Trophoblast cell (in vitro differentiated cells and primary cell): Measurements from ENCODE around the gene ANXA6.

ENCODE experiments used
- DNase-seq, 2 donors: peaks; one replicate each; pipeline ENCODE4 v3.0.0-alpha.2; 2016
- H2AFZ ChIP-seq: 2 replicates; pipeline ENCODE4 v1.6.1; 2013; ENCODE audit warnings: low read length, moderate library complexity, mild to moderate bottlenecking; ENCODE audit not compliant: insufficient read depth, poor library complexity
- H2AK5ac ChIP-seq: 2 replicates; pipeline ENCODE4 v1.6.1; 2013; ENCODE audit warnings: mild to moderate bottlenecking, low read length
- H2BK120ac ChIP-seq: 2 replicates; pipeline ENCODE4 v1.6.1; 2013; ENCODE audit warnings: low read length, mild to moderate bottlenecking, moderate library complexity; ENCODE audit not compliant: insufficient read depth, poor library complexity
- H2BK12ac ChIP-seq: 2 replicates; pipeline ENCODE4 v1.6.1; 2013; ENCODE audit warnings: mild to moderate bottlenecking, low read length, moderate library complexity
- H2BK5ac ChIP-seq: 2 replicates; pipeline ENCODE4 v1.6.1; 2013; ENCODE audit warnings: low read length, low read depth, moderate library complexity, mild to moderate bottlenecking; ENCODE audit not compliant: poor library complexity
- H3K14ac ChIP-seq: 2 replicates; pipeline ENCODE4 v1.6.1; 2013; ENCODE audit warnings: mild to moderate bottlenecking, low read length
- H3K18ac ChIP-seq: 2 replicates; pipeline ENCODE4 v1.6.1; 2013; ENCODE audit warnings: mild to moderate bottlenecking, low read length
- H3K23ac ChIP-seq: 2 replicates; pipeline ENCODE4 v1.6.1; 2013; ENCODE audit warnings: low read length
- H3K27ac ChIP-seq: 2 replicates; pipeline ENCODE4 v1.5.1; 2013; ENCODE audit warnings: low read depth, mild to moderate bottlenecking, inconsistent platforms, low read length, moderate library complexity
- H3K27me3 ChIP-seq: 2 replicates; pipeline ENCODE4 v1.6.1; 2013; ENCODE audit warnings: inconsistent platforms, mild to moderate bottlenecking, low read length, moderate library complexity; ENCODE audit not compliant: insufficient read depth
- H3K36me3 ChIP-seq, 2 experiments: 1 replicate in 1 of 2; 2 replicates in 1 of 2; pipeline ENCODE4 v1.6.1; 2013; ENCODE audit warnings: low read length in 2 of 2, mild to moderate bottlenecking in 2 of 2, moderate library complexity in 1 of 2; ENCODE audit not compliant: insufficient read depth in 2 of 2, control insufficient read depth in 1 of 2
- H3K4ac ChIP-seq: 2 replicates; pipeline ENCODE4 v1.6.1; 2013; ENCODE audit warnings: low read depth, mild to moderate bottlenecking, low read length, moderate library complexity
- H3K4me1 ChIP-seq, 2 experiments: 1 replicate in 1 of 2; 2 replicates in 1 of 2; pipeline ENCODE4 v1.6.1; 2013; ENCODE audit warnings: low read length in 2 of 2, mild to moderate bottlenecking in 2 of 2, moderate library complexity in 1 of 2; ENCODE audit not compliant: insufficient read depth in 2 of 2, control insufficient read depth in 1 of 2
- H3K4me2 ChIP-seq: 2 replicates; pipeline ENCODE4 v1.6.1; 2013; ENCODE audit warnings: inconsistent platforms, mild to moderate bottlenecking, low read length, moderate library complexity
- H3K4me3 ChIP-seq: 2 replicates; pipeline ENCODE4 v1.5.1; 2013; ENCODE audit warnings: mild to moderate bottlenecking, low read depth, low read length, inconsistent platforms
- H3K79me1 ChIP-seq: one replicate; pipeline ENCODE4 v1.6.1; 2013; ENCODE audit warnings: low read length
- H3K79me2 ChIP-seq: 2 replicates; pipeline ENCODE4 v1.6.1; 2013; ENCODE audit warnings: low read length, mild to moderate bottlenecking; ENCODE audit not compliant: control insufficient read depth, insufficient read depth, poor library complexity
- H3K9ac ChIP-seq: 2 replicates; pipeline ENCODE4 v1.6.1; 2013; ENCODE audit warnings: mild to moderate bottlenecking, low read length
- H3K9me3 ChIP-seq: 2 replicates; pipeline ENCODE4 v1.6.1; 2013; ENCODE audit warnings: low read depth, mild to moderate bottlenecking, control low read depth, inconsistent platforms, low read length; ENCODE audit not compliant: insufficient read depth
- H4K12ac ChIP-seq: 2 replicates; pipeline ENCODE4 v1.6.1; 2013; ENCODE audit warnings: low read depth, mild to moderate bottlenecking, low read length, moderate library complexity
- H4K8ac ChIP-seq: 2 replicates; pipeline ENCODE4 v1.6.1; 2013; ENCODE audit warnings: low read depth, mild to moderate bottlenecking, low read length, moderate library complexity
- H4K91ac ChIP-seq: one replicate; pipeline ENCODE4 v1.6.1; 2013; ENCODE audit warnings: low read depth, mild to moderate bottlenecking, low read length, moderate library complexity
- WGBS: extraction: QIAGEN DNeasy Blood & Tissue Kit; methylation state at CpG from one replicate; pipeline ENCODE4 v1.1.7; 2013; ENCODE audit warnings: missing lambda C conversion rate; ENCODE audit not compliant: insufficient read length, insufficient coverage; ENCODE audit errors: extremely low coverage; 5-methylcytosine and 5-hydroxymethylcytosine counted together

The ANXA6 gene

GRCh38 chr5:151101151-151101550, 56.4 kb downstream of the ANXA6 start:
- Histone ChIP-seq H3K27me3 (no peaks in the 10 kb centered on the region), H4K91ac (no peak overlapping the region), H3K79me2 (no peaks in the 10 kb centered on the region), H3K79me1 (no peaks in the 10 kb centered on the region), H3K4ac (no peak overlapping the region), H2BK120ac (no peak overlapping the region), H2AFZ (no peak overlapping the region), H3K9me3 (no peaks in the 10 kb centered on the region), H3K14ac (no peak overlapping the region), H3K23ac (no peak overlapping the region), H4K8ac (no peak overlapping the region), H3K27ac (no peak overlapping the region), H3K18ac (no peak overlapping the region), H3K4me2 (no peak overlapping the region), H4K12ac (no peak overlapping the region), H2BK5ac (no peak overlapping the region), H3K4me1 (peaks cover 0 to 2% of the 10 kb centered on the region in 2 experiments), H2BK12ac (no peak overlapping the region), H3K36me3 (peaks cover 15 to 31% of the 10 kb centered on the region in 2 experiments), H3K4me3 (no peak overlapping the region), H3K9ac (no peak overlapping the region), H2AK5ac (no peak overlapping the region)
- no peak for DNase-seq
- no CpG with 5 or more reads among the region's 9 CpGs for WGBS

- no peak overlapping the region for H2AK5ac ChIP-seq
- H3K4me3 ChIP-seq = no peak overlapping the region
- H3K23ac ChIP-seq = no peak overlapping the region
- H2BK120ac ChIP-seq = no peak overlapping the region
- peaks cover 11 to 31% of the 10 kb centered on the region in 2 experiments for H3K36me3 ChIP-seq
- H4K91ac ChIP-seq = no peak overlapping the region
- H4K8ac ChIP-seq = no peak overlapping the region
- no peak overlapping the region for H3K9ac ChIP-seq
- no peaks in the 10 kb centered on the region for H3K79me2 ChIP-seq
- no peak overlapping the region for H3K4ac ChIP-seq
- H3K79me1 ChIP-seq = no peaks in the 10 kb centered on the region
- no peak overlapping the region for H3K14ac ChIP-seq
- no peak overlapping the region for H3K27ac ChIP-seq
- H3K9me3 ChIP-seq = no peaks in the 10 kb centered on the region
- H2AFZ ChIP-seq = no peak overlapping the region
- WGBS = no CpG with 5 or more reads among the region's 4 CpGs
- no peak overlapping the region for H4K12ac ChIP-seq
- no peak overlapping the region for H2BK12ac ChIP-seq
- no peaks in the 10 kb centered on the region for H3K27me3 ChIP-seq
- H2BK5ac ChIP-seq = no peak overlapping the region
- H3K4me1 ChIP-seq = peaks cover under 1 to 6% of the 10 kb centered on the region in 2 experiments
- no peak for DNase-seq
- no peak overlapping the region for H3K4me2 ChIP-seq
- H3K18ac ChIP-seq = no peak overlapping the region
Measured at GRCh38 chr5:151100681-151101080, 56.9 kb downstream of the ANXA6 start.

- no peak overlapping the region for H3K4me3 ChIP-seq
- WGBS = no CpG with 5 or more reads among the region's 4 CpGs
Measured at GRCh38 chr5:151098768-151099121, 58.8 kb downstream of the ANXA6 start.

GRCh38 chr5:151097820-151098767, 59.5 kb downstream of the ANXA6 start:
- H4K12ac ChIP-seq = no peak overlapping the region
- H3K4me3 ChIP-seq = no peak overlapping the region
- H4K8ac ChIP-seq = no peak overlapping the region
- H3K27ac ChIP-seq = no peak overlapping the region
- H3K23ac ChIP-seq = no peak overlapping the region
- H3K4me2 ChIP-seq = no peak overlapping the region
- H3K27me3 ChIP-seq = no peaks in the 10 kb centered on the region
- no peak overlapping the region for H2AFZ ChIP-seq
- H3K79me1 ChIP-seq = no peaks in the 10 kb centered on the region
- no peak overlapping the region for H2BK5ac ChIP-seq
- no peak overlapping the region for H2AK5ac ChIP-seq
- no CpG with 5 or more reads among the region's 16 CpGs for WGBS
- DNase-seq = no peak
- no peaks in the 10 kb centered on the region for H3K79me2 ChIP-seq
- H2BK120ac ChIP-seq = no peak overlapping the region
- no peak overlapping the region for H3K14ac ChIP-seq
- H4K91ac ChIP-seq = no peak overlapping the region
- H3K36me3 ChIP-seq = peaks cover 7 to 15% of the 10 kb centered on the region in 2 experiments
- H3K4ac ChIP-seq = no peak overlapping the region
- H3K18ac ChIP-seq = no peak overlapping the region
- H3K9me3 ChIP-seq = no peaks in the 10 kb centered on the region
- no peak overlapping the region for H3K9ac ChIP-seq
- H2BK12ac ChIP-seq = no peak overlapping the region
- peaks cover 12 to 26% of the 10 kb centered on the region in 2 experiments for H3K4me1 ChIP-seq

More at GRCh38 chr5:151098768-151099121, 58.8 kb downstream of the ANXA6 start:
- H4K8ac ChIP-seq = no peak overlapping the region
- H3K18ac ChIP-seq = no peak overlapping the region
- H3K27ac ChIP-seq = no peak overlapping the region
- no peaks in the 10 kb centered on the region for H3K27me3 ChIP-seq
- H3K79me1 ChIP-seq = no peaks in the 10 kb centered on the region
- H3K23ac ChIP-seq = no peak overlapping the region
- H3K36me3 ChIP-seq = peaks cover 7 to 20% of the 10 kb centered on the region in 2 experiments
- peaks cover 11 to 24% of the 10 kb centered on the region in 2 experiments for H3K4me1 ChIP-seq
- no peak overlapping the region for H2AK5ac ChIP-seq
- no peak overlapping the region for H3K4me2 ChIP-seq
- H2BK5ac ChIP-seq = no peak overlapping the region
- no peak overlapping the region for H2AFZ ChIP-seq
- H4K12ac ChIP-seq = no peak overlapping the region
- no peak overlapping the region for H3K4ac ChIP-seq
- no peaks in the 10 kb centered on the region for H3K79me2 ChIP-seq
- H2BK12ac ChIP-seq = no peak overlapping the region
- H3K9me3 ChIP-seq = no peaks in the 10 kb centered on the region
- no peak overlapping the region for H3K9ac ChIP-seq
- H2BK120ac ChIP-seq = no peak overlapping the region
- no peak overlapping the region for H3K14ac ChIP-seq
- DNase-seq = peak in 1 of 2 donors; percentile 35
- no peak overlapping the region for H4K91ac ChIP-seq
